GM19467 (cell line): ENCODE measurements around the gene AGA.

ENCODE experiments used
- ATAC-seq: cut with Tn5 transposase; IDR thresholded peaks from one replicate; pipeline ENCODE4 v1.9.1; 2021; ENCODE audit warnings: mild to moderate bottlenecking, moderate library complexity; ENCODE audit not compliant: unreplicated experiment

Gene AGA

DNA sequence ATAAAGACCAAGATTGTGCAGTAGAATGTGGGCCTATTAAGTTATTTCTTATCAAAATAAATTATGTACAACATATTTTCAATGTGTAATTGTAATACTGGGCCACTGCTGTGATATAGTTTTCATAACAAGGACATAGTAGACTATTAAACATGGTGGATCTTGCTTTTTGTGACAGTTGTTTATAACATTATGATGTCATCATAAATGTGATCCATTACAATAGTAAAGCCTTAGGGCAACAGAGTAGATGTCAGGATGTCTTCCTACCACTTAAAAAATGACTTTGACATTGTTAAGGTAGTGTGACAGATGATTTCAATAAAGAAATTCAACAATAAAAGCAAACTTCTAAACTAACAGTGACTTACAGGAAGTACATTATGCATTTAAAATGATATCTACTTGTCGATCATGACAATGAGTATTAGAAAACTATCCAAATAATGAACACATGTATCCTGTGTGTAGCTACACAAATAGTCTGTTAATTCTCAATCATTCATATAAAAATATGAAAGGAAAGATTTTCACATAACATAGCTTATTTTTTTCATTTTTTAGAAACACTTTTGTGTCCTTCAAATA lies 5.3 kb upstream of the AGA start:
- no peak for ATAC-seq

GRCh38 chr4:177446586-177446985 lies 4.3 kb upstream of the AGA start:
- no peak for ATAC-seq

DNA sequence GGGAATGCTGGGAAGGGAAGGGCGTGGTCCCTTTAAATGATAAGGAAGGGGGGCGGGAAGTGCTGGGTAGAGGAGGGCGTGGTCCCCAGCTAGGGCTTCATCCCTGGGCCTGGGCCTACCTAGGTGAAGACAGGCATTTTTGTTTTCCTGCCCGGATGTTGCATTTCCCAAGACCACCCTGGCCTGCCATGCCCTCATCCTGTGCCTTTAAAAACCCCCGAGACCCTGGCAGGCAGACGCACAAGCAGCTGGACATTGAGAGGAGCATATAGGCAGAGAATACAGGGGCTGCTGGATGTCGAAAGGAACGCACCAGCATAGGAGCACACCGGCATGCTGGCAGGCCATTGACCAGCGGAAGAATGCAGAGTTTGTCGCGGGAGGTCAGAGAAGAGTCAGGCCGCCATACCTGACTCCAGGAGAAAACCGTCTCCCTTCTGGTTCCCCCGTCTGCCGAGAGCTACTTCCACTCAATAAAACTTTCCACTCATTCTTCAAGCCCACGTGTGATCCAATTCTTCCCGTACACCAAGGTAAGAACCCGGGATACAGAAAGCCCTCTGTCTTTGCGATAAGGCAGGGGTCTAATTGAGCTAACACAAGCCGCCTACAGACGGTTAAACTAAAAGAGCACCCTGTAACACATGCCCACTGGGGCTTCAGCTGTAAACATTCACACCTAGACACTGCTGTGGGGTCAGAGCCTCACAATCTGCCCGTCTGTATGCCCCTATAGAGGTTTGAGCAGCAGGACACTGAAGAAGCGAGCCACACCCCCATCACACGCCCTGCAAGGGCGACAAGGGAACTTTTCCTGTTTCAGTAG lies 2.9 kb upstream of the AGA start:
- ATAC-seq = no peak

DNA sequence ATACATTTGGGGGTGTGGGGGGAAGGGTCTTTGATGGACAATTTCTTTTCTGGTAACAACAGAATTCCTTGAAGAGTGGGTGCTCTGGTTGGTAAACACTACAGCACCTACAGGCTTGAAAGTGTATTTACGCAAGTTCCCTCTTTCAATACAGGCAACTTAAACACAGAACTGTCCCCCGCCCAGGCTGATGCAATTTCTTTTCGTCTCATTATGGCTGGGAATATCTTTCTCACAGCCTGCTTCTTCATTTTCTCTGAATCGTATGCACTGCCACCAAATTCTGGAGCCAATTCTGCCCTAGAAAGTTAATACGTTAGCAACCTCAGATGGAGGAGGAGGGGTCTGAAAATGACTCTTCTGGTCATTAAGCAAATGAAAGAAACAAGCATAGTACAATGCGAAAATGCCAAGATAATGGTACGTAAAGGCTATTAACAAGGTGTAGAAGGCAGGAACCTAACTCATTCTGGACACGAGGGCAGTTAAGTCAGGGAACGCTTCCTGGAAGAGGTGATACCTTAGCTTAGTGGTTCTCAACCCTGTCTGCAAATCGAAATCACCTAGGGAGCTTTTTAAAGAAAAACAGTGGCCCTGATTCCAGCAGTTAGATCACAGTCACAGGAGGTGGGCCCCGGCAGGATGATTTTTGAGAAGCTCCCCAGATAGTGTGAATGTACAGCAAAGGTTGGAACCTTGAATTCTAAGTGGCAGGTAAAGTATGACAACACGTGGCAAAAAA lies 1.0 kb downstream of the AGA start:
- ATAC-seq = peak; percentile 25

DNA sequence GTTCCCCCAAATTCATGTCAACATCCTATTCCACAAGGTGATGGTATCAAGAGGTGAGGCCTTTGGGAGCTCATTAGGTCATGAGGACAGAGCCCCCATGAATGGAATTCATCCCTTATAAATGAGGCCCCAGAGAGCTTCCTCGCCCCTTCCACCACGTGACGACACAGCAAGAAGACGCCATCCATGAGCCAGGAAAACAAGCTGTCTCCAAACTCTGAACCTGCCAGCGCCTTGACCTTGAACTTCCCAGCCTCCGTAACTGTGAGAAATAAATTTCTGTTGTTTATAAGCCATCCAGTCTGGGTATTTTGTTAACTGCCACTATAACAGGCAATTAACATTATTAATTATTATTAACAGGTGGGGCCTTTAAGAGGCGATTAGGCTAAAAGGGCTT lies 5.8 kb downstream of the AGA start:
- no peak for ATAC-seq

GRCh38 chr4:177434667-177435066 lies 7.6 kb downstream of the AGA start:
- ATAC-seq = no peak

- no peak for ATAC-seq
These were observed 15.0 kb downstream of the AGA start for GRCh38 chr4:177427192-177427591.

DNA sequence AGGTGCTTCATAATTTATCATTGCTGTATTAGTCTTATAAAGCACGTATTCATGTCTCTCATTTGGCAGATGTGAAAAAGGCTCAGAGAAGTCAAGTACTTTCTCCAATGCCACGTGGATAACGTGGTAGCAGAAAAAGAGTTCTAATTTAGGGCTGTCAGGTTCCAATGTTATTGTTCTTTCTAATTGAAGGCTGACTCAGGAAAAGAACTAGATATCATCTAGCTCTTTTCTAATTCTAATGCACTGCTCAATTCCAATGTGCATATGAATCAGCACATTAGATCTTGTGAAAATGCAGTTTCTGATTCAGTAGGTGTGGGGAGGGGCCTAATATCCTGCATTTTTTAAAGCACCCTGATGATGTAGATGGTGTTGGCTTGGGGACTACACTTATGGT lies 22.8 kb downstream of the AGA start:
- ATAC-seq = no peak

DNA sequence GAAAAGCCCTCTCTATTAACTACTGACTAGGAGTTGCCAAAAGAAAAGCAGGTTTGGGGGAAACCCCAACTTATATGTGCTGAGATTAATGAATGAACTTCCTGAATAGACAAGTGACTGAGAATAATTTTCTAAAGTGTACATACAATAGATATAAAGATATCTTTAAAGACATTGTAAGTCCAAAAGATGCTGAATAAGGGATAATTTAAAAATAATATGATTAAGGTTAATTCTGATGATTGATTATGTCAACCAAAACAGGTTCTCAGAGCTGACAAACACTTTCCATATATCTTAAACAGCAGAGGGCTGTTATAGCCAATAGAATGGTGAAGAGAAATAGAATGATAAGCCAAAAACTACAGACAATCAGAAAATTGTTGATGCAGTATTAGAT lies 28.6 kb downstream of the AGA start:
- ATAC-seq = no peak

DNA sequence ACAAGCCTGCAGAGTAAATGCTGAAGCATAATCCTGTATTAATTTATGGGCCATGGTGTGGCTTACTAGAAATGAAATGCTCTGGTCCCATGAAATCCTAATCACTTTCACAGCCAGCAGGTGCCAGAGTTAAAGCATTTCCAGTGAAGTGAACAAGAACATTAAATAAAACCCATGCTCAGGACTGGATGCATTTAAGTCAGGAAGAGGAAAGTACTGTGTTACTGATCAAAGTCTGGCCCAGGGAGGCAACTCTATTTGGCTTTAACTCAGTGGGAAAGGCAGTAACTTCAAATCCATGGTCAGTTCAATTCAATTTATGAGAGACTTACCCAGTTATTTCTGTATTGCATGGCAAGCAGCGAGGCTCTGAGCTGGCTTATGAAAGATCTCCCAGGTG lies 29.2 kb downstream of the AGA start:
- ATAC-seq = no peak

- no peak for ATAC-seq
These were observed 30.2 kb downstream of the AGA start for GRCh38 chr4:177411996-177412395.

DNA sequence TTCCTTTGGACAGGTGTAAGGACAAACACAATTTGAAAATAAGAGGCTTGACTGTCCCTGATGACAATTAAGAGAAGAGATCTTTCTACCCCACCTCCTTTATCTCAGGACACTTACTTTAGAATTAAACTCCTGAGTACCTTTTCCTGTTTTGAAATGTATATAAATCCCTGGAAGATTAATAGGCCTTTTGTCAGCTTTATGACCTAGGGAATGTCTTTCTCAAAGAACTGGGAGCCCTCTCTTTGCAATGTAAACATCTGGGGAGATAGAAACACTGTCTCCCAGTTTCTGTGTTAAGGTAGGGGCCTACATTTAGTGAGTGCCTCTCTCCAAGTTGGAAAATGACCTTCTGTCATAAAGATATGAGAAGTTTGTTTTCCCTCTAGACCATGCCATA lies 31.7 kb downstream of the AGA start:
- ATAC-seq = no peak

GRCh38 chr4:177408023-177408422 lies 34.2 kb downstream of the AGA start:
- no peak for ATAC-seq

DNA sequence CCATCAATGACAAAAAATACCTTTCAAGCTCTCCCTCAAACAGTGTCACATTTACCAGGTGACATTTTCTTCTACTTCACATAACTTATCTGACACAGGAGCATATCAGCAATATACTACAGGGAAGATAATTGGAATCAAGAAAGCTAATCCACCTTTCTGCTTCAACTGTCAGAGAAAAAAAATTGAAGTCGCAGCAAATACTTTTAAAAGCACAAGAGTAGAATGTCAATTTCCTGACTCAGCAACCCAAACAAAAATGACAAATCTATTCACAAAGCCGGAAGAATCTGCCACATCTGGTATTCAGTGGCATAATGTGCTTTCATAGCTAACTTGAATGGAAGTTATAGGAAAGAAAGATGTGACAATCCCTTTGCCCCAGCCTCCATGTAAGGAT lies 36.7 kb downstream of the AGA start:
- no peak for ATAC-seq

DNA sequence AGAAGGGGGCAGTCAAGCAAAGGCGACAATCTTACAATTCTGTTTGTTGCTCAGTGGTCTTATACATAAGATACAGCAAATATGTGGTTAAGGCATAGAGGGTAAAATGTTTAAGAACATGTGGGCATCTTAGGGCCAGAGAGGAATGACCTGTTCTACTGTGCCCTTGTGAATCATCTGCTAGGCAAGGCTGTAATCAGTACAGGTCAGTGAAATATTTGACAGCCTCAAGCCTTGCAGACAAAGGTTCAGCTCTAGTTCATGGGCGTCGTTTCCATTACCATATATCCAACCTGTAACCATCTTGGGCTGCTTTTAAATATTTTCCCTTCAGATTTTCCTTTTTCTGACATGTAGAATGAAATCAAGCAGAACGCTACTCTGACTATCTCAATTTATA lies 37.3 kb downstream of the AGA start:
- ATAC-seq = no peak

DNA sequence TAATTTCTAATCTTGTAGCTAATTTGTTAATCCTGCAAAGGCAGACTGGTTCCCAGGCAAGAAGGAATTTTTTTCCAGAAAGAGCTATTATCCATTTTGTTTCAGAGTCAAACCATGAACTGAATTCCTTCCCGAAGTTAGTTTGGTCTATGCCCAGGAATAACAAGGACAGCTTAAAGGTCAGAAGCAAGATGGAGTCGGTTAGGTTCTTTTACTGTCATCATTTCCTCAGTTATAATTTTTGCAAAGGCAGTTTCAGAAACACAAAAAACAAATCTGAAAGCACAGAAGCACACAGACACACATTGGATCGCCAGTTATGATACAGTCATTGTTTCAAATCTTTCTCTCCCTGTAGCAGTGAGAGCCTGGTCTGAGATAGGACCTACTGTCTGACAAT lies 37.9 kb downstream of the AGA start:
- no peak for ATAC-seq

GRCh38 chr4:177403746-177404145 lies 38.5 kb downstream of the AGA start:
- ATAC-seq = no peak

DNA sequence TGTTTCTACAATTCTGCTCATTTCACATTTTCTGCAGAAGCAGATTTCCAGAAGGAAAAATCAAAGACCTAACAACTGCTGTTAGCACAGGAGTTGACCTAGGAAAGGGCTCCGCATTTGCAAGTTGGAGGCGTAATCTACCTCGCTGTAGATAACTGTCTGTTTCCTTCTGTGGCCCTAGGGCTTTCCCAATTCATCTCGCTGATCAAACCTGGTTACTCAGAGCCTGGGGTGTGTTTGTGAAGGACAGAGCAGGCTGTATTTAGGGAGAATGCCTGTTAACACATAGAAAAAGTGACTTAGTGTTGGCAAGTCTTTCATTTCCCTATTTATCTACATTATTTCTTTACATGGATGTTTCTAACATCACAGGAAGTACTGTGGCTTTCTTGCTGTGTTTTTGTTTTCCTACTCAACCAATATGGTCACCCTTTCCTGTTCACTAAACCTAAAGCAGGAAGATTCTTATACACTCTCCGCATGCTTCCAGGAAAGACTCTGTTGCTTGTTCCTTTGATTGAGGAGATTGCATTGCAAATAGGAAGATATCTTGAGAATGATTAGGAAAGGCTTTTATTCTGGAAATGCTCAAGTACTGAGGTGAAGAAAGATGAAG lies 40.5 kb downstream of the AGA start:
- no peak for ATAC-seq

- ATAC-seq = no peak
These were observed 42.2 kb downstream of the AGA start for GRCh38 chr4:177400030-177400429.

DNA sequence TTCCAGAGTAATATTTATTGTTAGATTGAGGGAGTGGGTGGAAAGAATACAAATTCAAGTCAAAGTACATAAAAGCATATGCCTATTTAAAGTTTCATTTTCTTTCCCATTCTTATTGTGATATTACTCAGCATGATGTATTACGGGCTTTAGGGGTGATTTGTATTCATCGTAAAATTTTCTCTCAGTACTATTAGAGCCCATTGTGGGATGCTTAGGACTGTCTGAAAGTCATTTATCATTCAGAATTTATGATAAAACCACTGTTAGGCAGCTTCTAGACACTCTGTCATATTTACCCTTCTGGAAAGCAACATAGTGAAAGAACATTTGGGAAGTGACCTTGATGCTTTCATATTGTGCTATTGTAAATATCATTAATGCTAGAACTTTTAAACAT lies 45.9 kb downstream of the AGA start:
- ATAC-seq = no peak

- ATAC-seq = no peak
These were observed 49.0 kb downstream of the AGA start for GRCh38 chr4:177393236-177393635.

- ATAC-seq = no peak
These were observed 50.3 kb downstream of the AGA start for GRCh38 chr4:177391953-177392352.
